ENCODE measurements around the gene TMEM117. TPM values are rescaled to one million over a fixed set of nuclear protein-coding genes. Genes with fewer than 3 reads are reported as not detected.

Gene TMEM117
- total RNA-seq, 5 donors from 2014 or later (not counting 1 experiment from before 2014, with no cell fraction given), result 3.3 to 4.4 (median 3.9) TPM

DNA sequence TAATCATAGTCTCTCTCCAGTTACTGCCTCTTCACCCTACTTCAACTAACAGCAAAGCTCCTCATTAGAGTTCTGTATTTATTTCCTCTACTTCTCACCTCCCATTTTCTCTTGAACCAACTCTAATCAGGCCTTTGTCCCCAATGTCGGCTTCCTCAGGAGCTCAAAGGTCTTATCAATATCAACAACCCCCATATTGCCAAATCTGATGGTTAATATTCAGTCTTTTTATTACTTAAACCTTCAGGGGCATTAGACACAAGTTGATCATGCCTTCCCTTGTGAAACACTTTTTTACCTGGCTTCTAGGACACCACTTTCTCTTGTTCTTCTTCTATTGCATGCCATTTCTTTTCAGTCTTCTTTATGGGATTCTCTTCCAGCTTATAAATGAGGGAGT is 531.3 kb downstream of the TMEM117 start:
- no peak overlapping the region for H3K27ac Mint-ChIP-seq
- DNase-seq, result no peak
- POLR2A ChIA-PET, result no interaction called here
- H3K36me3 Mint-ChIP-seq, result no peaks in the 10 kb centered on the region
- Histone ChIP-seq H3K4me3 (ENCODE audit: control insufficient read depth in 1 of 2, extremely low read depth in 1 of 2, low read length in 1 of 2) (no peak overlapping the region), H3K36me3 (ENCODE audit: control insufficient read depth in 2 of 2, extremely low read depth in 1 of 2, insufficient read depth in 1 of 2, low read length in 1 of 2) (no peaks in the 10 kb centered on the region), H3K27ac (ENCODE audit: low read length) (no peak overlapping the region), H3K4me1 (ENCODE audit: control insufficient read depth in 1 of 2, extremely low read depth in 1 of 2, insufficient read depth in 2 of 2, low read length in 2 of 2) (no peaks in the 10 kb centered on the region), H3K27me3 (replicated peaks in 1 of 2; ENCODE audit: control insufficient read depth in 2 of 2, extremely low read depth in 1 of 2, insufficient read depth in 2 of 2, low read length in 1 of 2) (no peaks in the 10 kb centered on the region), H3K9me3 (no peaks in the 10 kb centered on the region)
- no peaks in the 10 kb centered on the region for H3K9me3 Mint-ChIP-seq
- WGBS (ENCODE audit: insufficient coverage), result 86% methylated on average over 1 of the region's 1 CpG
- CTCF ChIA-PET, result interaction anchor here in 1 of 2 donors (0.6 kb wide), 1 partner anchor 22 kb away, joined by 3 read pairs; no protein-coding TSS in a partner anchor
- H3K27me3 Mint-ChIP-seq, result no peaks in the 10 kb centered on the region
- H3K4me3 Mint-ChIP-seq, result no peak overlapping the region
- no peaks in the 10 kb centered on the region for H3K4me1 Mint-ChIP-seq
- ATAC-seq (replicated peaks in 1 of 4), result no peak

- no peak overlapping the region for H3K4me3 ChIP-seq (ENCODE audit: control insufficient read depth in 1 of 2, extremely low read depth in 1 of 2, low read length in 1 of 2)
- Mint-ChIP-seq H3K27ac (no peak overlapping the region), H3K9me3 (no peaks in the 10 kb centered on the region), H3K4me3 (no peak overlapping the region), H3K27me3 (no peaks in the 10 kb centered on the region), H3K4me1 (no peaks in the 10 kb centered on the region), H3K36me3 (no peaks in the 10 kb centered on the region)
- POLR2A ChIA-PET, result no interaction called here
- H3K9me3 ChIP-seq, result no peaks in the 10 kb centered on the region
- DNase-seq, result no peak
- CTCF ChIA-PET, result no interaction called here
- 94% methylated on average over 2 of the region's 2 CpGs for WGBS (ENCODE audit: insufficient coverage)
- H3K4me1 ChIP-seq (ENCODE audit: control insufficient read depth in 1 of 2, extremely low read depth in 1 of 2, insufficient read depth in 2 of 2, low read length in 2 of 2), result no peaks in the 10 kb centered on the region
- no peaks in the 10 kb centered on the region for H3K27me3 ChIP-seq (replicated peaks in 1 of 2; ENCODE audit: control insufficient read depth in 2 of 2, extremely low read depth in 1 of 2, insufficient read depth in 2 of 2, low read length in 1 of 2)
- no peak overlapping the region for H3K27ac ChIP-seq (ENCODE audit: low read length)
- no peak for ATAC-seq (replicated peaks in 1 of 4)
- H3K36me3 ChIP-seq (ENCODE audit: control insufficient read depth in 2 of 2, extremely low read depth in 1 of 2, insufficient read depth in 1 of 2, low read length in 1 of 2), result no peaks in the 10 kb centered on the region
Observed at GRCh38 chr12:44367916-44368315, 532.0 kb downstream of the TMEM117 start.

GRCh38 chr12:44369998-44370397 is 534.1 kb downstream of the TMEM117 start:
- no peak overlapping the region for H3K27ac Mint-ChIP-seq
- Histone ChIP-seq H3K9me3 (no peaks in the 10 kb centered on the region), H3K27me3 (replicated peaks in 1 of 2; ENCODE audit: control insufficient read depth in 2 of 2, extremely low read depth in 1 of 2, insufficient read depth in 2 of 2, low read length in 1 of 2) (no peaks in the 10 kb centered on the region), H3K27ac (ENCODE audit: low read length) (no peak overlapping the region), H3K4me1 (ENCODE audit: control insufficient read depth in 1 of 2, extremely low read depth in 1 of 2, insufficient read depth in 2 of 2, low read length in 2 of 2) (no peaks in the 10 kb centered on the region), H3K4me3 (ENCODE audit: control insufficient read depth in 1 of 2, extremely low read depth in 1 of 2, low read length in 1 of 2) (no peak overlapping the region), H3K36me3 (ENCODE audit: control insufficient read depth in 2 of 2, extremely low read depth in 1 of 2, insufficient read depth in 1 of 2, low read length in 1 of 2) (no peaks in the 10 kb centered on the region)
- H3K27me3 Mint-ChIP-seq, result no peaks in the 10 kb centered on the region
- DNase-seq (no peak), ATAC-seq (replicated peaks in 1 of 4) (no peak)
- ChIA-PET POLR2A (no interaction called here), CTCF (no interaction called here)
- no peaks in the 10 kb centered on the region for H3K9me3 Mint-ChIP-seq
- no peaks in the 10 kb centered on the region for H3K4me1 Mint-ChIP-seq
- no peak overlapping the region for H3K4me3 Mint-ChIP-seq
- H3K36me3 Mint-ChIP-seq, result no peaks in the 10 kb centered on the region
- WGBS (ENCODE audit: insufficient coverage), result no CpG with 5 or more reads among the region's 1 CpG

GRCh38 chr12:44370982-44371381 is 535.1 kb downstream of the TMEM117 start:
- peaks cover 3% of the 10 kb centered on the region for H3K36me3 Mint-ChIP-seq
- no peak for ATAC-seq (replicated peaks in 1 of 4)
- no peak for DNase-seq
- no peaks in the 10 kb centered on the region for H3K4me1 Mint-ChIP-seq
- no peak overlapping the region for H3K4me3 ChIP-seq (ENCODE audit: control insufficient read depth in 1 of 2, extremely low read depth in 1 of 2, low read length in 1 of 2)
- WGBS (ENCODE audit: insufficient coverage), result no CpG with 5 or more reads among the region's 3 CpGs
- CTCF ChIA-PET, result no interaction called here
- no peaks in the 10 kb centered on the region for H3K9me3 Mint-ChIP-seq
- H3K27me3 Mint-ChIP-seq, result no peaks in the 10 kb centered on the region
- H3K27ac Mint-ChIP-seq, result no peak overlapping the region
- no peaks in the 10 kb centered on the region for H3K4me1 ChIP-seq (ENCODE audit: control insufficient read depth in 1 of 2, extremely low read depth in 1 of 2, insufficient read depth in 2 of 2, low read length in 2 of 2)
- POLR2A ChIA-PET, result no interaction called here
- H3K4me3 Mint-ChIP-seq, result no peak overlapping the region
- H3K36me3 ChIP-seq (ENCODE audit: control insufficient read depth in 2 of 2, extremely low read depth in 1 of 2, insufficient read depth in 1 of 2, low read length in 1 of 2), result no peaks in the 10 kb centered on the region
- no peaks in the 10 kb centered on the region for H3K9me3 ChIP-seq
- no peak overlapping the region for H3K27ac ChIP-seq (ENCODE audit: low read length)
- no peaks in the 10 kb centered on the region for H3K27me3 ChIP-seq (replicated peaks in 1 of 2; ENCODE audit: control insufficient read depth in 2 of 2, extremely low read depth in 1 of 2, insufficient read depth in 2 of 2, low read length in 1 of 2)

DNA sequence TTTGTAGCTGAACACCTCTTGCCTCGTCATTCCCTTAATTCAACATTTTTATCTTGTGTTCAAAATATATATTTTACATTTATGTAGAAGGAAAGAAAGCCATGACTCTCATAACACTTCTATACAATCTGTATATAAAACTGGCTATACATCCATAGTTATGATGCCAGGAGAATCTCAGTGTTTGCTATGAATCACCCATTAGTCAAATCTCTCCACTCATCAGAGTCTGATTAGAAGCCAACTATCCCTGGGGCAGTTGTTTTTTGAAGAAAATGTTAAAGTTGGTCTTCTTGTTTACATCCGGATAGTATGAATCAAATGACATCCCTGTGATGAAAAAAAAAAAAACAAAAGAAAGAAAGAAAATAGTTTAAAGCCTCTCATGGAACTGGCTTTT is 536.4 kb downstream of the TMEM117 start:
- Histone ChIP-seq H3K27ac (ENCODE audit: low read length) (no peak overlapping the region), H3K36me3 (ENCODE audit: control insufficient read depth in 2 of 2, extremely low read depth in 1 of 2, insufficient read depth in 1 of 2, low read length in 1 of 2) (no peaks in the 10 kb centered on the region), H3K4me1 (ENCODE audit: control insufficient read depth in 1 of 2, extremely low read depth in 1 of 2, insufficient read depth in 2 of 2, low read length in 2 of 2) (no peaks in the 10 kb centered on the region), H3K4me3 (ENCODE audit: control insufficient read depth in 1 of 2, extremely low read depth in 1 of 2, low read length in 1 of 2) (no peak overlapping the region), H3K9me3 (no peaks in the 10 kb centered on the region), H3K27me3 (replicated peaks in 1 of 2; ENCODE audit: control insufficient read depth in 2 of 2, extremely low read depth in 1 of 2, insufficient read depth in 2 of 2, low read length in 1 of 2) (no peaks in the 10 kb centered on the region)
- ChIA-PET CTCF (no interaction called here), POLR2A (no interaction called here)
- 100% methylated on average over 1 of the region's 2 CpGs for WGBS (ENCODE audit: insufficient coverage)
- H3K36me3 Mint-ChIP-seq, result peaks cover 11% of the 10 kb centered on the region
- DNase-seq (no peak), ATAC-seq (replicated peaks in 1 of 4) (no peak)
- no peak overlapping the region for H3K4me3 Mint-ChIP-seq
- H3K27me3 Mint-ChIP-seq, result no peaks in the 10 kb centered on the region
- H3K9me3 Mint-ChIP-seq, result no peaks in the 10 kb centered on the region
- H3K27ac Mint-ChIP-seq, result no peak overlapping the region
- no peaks in the 10 kb centered on the region for H3K4me1 Mint-ChIP-seq

GRCh38 chr12:44375694-44376093 is 539.8 kb downstream of the TMEM117 start:
- Mint-ChIP-seq H3K27me3 (no peaks in the 10 kb centered on the region), H3K4me1 (no peaks in the 10 kb centered on the region), H3K9me3 (no peaks in the 10 kb centered on the region), H3K27ac (no peak overlapping the region), H3K36me3 (peaks cover 22% of the 10 kb centered on the region), H3K4me3 (no peak overlapping the region)
- Histone ChIP-seq H3K4me3 (ENCODE audit: control insufficient read depth in 1 of 2, extremely low read depth in 1 of 2, low read length in 1 of 2) (no peak overlapping the region), H3K27me3 (replicated peaks in 1 of 2; ENCODE audit: control insufficient read depth in 2 of 2, extremely low read depth in 1 of 2, insufficient read depth in 2 of 2, low read length in 1 of 2) (no peaks in the 10 kb centered on the region), H3K9me3 (no peaks in the 10 kb centered on the region), H3K4me1 (ENCODE audit: control insufficient read depth in 1 of 2, extremely low read depth in 1 of 2, insufficient read depth in 2 of 2, low read length in 2 of 2) (no peaks in the 10 kb centered on the region), H3K36me3 (ENCODE audit: control insufficient read depth in 2 of 2, extremely low read depth in 1 of 2, insufficient read depth in 1 of 2, low read length in 1 of 2) (no peaks in the 10 kb centered on the region), H3K27ac (ENCODE audit: low read length) (no peak overlapping the region)
- ATAC-seq (replicated peaks in 1 of 4), result no peak
- no CpG with 5 or more reads among the region's 1 CpG for whole genome bisulfite sequencing (ENCODE audit: insufficient coverage)
- ChIA-PET POLR2A (no interaction called here), CTCF (no interaction called here)
- DNase-seq, result no peak

DNA sequence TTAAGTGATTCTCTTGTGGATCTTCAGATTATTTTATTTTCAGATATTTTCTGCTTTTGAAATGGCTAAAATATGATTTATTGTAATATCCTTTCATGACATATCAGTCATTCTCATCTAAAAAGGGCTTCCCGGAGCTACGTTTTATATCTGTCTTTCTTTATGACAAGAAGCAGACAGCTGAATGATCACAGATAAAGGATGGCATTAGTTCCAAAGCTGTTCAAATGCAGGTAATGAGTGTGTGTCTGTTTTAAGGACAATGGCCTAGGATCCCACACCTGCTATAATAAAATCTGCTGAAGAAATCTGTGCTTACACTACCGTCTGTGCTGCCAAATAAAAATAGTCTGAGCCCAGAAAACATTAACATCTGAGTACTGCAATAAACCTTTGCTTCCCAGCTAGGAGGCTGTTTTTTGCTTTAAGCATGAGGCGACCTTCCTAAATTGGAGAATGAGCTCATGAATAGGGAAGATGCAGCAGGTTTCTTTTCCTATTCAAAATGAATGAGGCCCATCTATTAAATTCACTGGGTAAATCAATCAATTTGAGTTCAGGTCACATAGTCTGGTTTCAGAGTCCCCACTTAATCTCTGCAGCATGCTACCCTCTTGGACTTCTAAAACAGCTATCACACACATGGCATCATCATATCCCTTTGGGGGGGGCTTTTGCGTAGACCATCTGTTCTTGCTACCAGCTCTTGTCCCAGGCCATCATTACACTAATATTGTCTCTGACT is 541.7 kb downstream of the TMEM117 start:
- Histone ChIP-seq H3K27ac (ENCODE audit: low read length) (no peak overlapping the region), H3K27me3 (replicated peaks in 1 of 2; ENCODE audit: control insufficient read depth in 2 of 2, extremely low read depth in 1 of 2, insufficient read depth in 2 of 2, low read length in 1 of 2) (no peaks in the 10 kb centered on the region), H3K4me3 (ENCODE audit: control insufficient read depth in 1 of 2, extremely low read depth in 1 of 2, low read length in 1 of 2) (no peak overlapping the region), H3K36me3 (ENCODE audit: control insufficient read depth in 2 of 2, extremely low read depth in 1 of 2, insufficient read depth in 1 of 2, low read length in 1 of 2) (no peaks in the 10 kb centered on the region), H3K4me1 (ENCODE audit: control insufficient read depth in 1 of 2, extremely low read depth in 1 of 2, insufficient read depth in 2 of 2, low read length in 2 of 2) (no peaks in the 10 kb centered on the region), H3K9me3 (no peaks in the 10 kb centered on the region)
- no peaks in the 10 kb centered on the region for H3K9me3 Mint-ChIP-seq
- DNase-seq, result no peak
- no peak for ATAC-seq (replicated peaks in 1 of 4)
- H3K36me3 Mint-ChIP-seq, result peaks cover 30% of the 10 kb centered on the region
- H3K4me3 Mint-ChIP-seq, result no peak overlapping the region
- CTCF ChIA-PET, result no interaction called here
- H3K27ac Mint-ChIP-seq, result no peak overlapping the region
- POLR2A ChIA-PET, result no interaction called here
- no peaks in the 10 kb centered on the region for H3K27me3 Mint-ChIP-seq
- H3K4me1 Mint-ChIP-seq, result no peaks in the 10 kb centered on the region
- no CpG with 5 or more reads among the region's 5 CpGs for WGBS (ENCODE audit: insufficient coverage)
